ENCODE results near the gene RAB35.

The RAB35 gene

GRCh38 chr12:120118321-120119061, 1.9 kb upstream of the RAB35 start:
- H3K4me3 ChIP-seq (replicated peaks; ENCODE audit: low read depth, low read length) = peak overlapping the region; percentile 68

GRCh38 chr12:120117961-120118320, 1.4 kb upstream of the RAB35 start:
- peak overlapping the region; percentile 68 for H3K4me3 ChIP-seq (replicated peaks; ENCODE audit: low read depth, low read length)
- DNase-seq (ENCODE audit: low read depth) = no peak
- TF ChIP-seq CTCF (IDR thresholded peaks at IDR 0.05; ENCODE audit: low read length, missing control alignments) = no peak

More at GRCh38 chr12:120118321-120119061, 1.9 kb upstream of the RAB35 start:
- no peak for TF ChIP-seq CTCF (IDR thresholded peaks at IDR 0.05; ENCODE audit: low read length, missing control alignments)
- DNase-seq (ENCODE audit: low read depth) = peak; percentile 41

GRCh38 chr12:120116792-120117651, 469 bp upstream of the RAB35 start:
- TF ChIP-seq CTCF (IDR thresholded peaks at IDR 0.05; ENCODE audit: low read length, missing control alignments) = no peak

GRCh38 chr12:120115692-120116440, 687 bp downstream of the RAB35 start:
- TF ChIP-seq CTCF (IDR thresholded peaks at IDR 0.05; ENCODE audit: low read length, missing control alignments) = no peak
- H3K4me3 ChIP-seq (replicated peaks; ENCODE audit: low read depth, low read length) = peak overlapping the region; percentile 68
- peak; percentile 47 for DNase-seq (ENCODE audit: low read depth)

More at GRCh38 chr12:120116792-120117651, 469 bp upstream of the RAB35 start:
- peak; percentile 93 for DNase-seq (ENCODE audit: low read depth)
- peak overlapping the region; percentile 68 for H3K4me3 ChIP-seq (replicated peaks; ENCODE audit: low read depth, low read length)

GRCh38 chr12:120115066-120115465, 1.5 kb downstream of the RAB35 start:
- TF ChIP-seq CTCF (IDR thresholded peaks at IDR 0.05; ENCODE audit: low read length, missing control alignments) = no peak
- peak overlapping the region; percentile 68 for H3K4me3 ChIP-seq (replicated peaks; ENCODE audit: low read depth, low read length)
- DNase-seq (ENCODE audit: low read depth) = no peak

- H3K4me3 ChIP-seq (replicated peaks; ENCODE audit: low read depth, low read length) = no peak overlapping the region
- no peak for DNase-seq (ENCODE audit: low read depth)
- no peak for TF ChIP-seq CTCF (IDR thresholded peaks at IDR 0.05; ENCODE audit: low read length, missing control alignments)
These were observed 5.7 kb downstream of the RAB35 start for GRCh38 chr12:120110550-120111501.

Data from fibroblast of pulmonary artery (primary cell).